SK-N-MC (cell line): Measurements from ENCODE around the gene MAP2.

ENCODE experiments used
- EZH2 ChIP-seq: fragments of 200-600 bp; sonication (generic); IDR thresholded peaks from one replicate; pipeline ENCODE4 v1.6.1; 2017; ENCODE audit warnings: antibody characterized with exemption
- FOXP2 ChIP-seq: optimal IDR thresholded peaks from 2 replicates; pipeline ENCODE3; 2011; ENCODE audit warnings: mild to moderate bottlenecking, moderate library complexity; ENCODE audit not compliant: insufficient read depth; ENCODE audit errors: extremely low read length, control extremely low read depth
- POLR2AphosphoS5 ChIP-seq: IDR thresholded peaks from 2 replicates; pipeline ENCODE4 v1.6.1; 2012; ENCODE audit warnings: mild to moderate bottlenecking, low read depth, low read length, borderline replicate concordance

GRCh38 chr2:209613649-209614305 is 189.9 kb downstream of the MAP2 start:
- TF ChIP-seq POLR2AphosphoS5: no peak
- no peak for TF ChIP-seq EZH2
- TF ChIP-seq FOXP2: no peak
